Smooth muscle cell (in vitro differentiated cells): ENCODE results near the gene TMEM82. TPM values are rescaled to one million over a fixed set of nuclear protein-coding genes. Genes with fewer than 3 reads are reported as not detected.

Experiments
- DNase-seq: peaks from one replicate; lab custom pipeline; 2025; ENCODE audit not compliant: unreplicated experiment; lab: John Stamatoyannopoulos, UW
- H2AFZ ChIP-seq: fragments of 200-600 bp; sonication (generic); 2 replicates; pipeline ENCODE4 v1.6.0; 2016; ENCODE audit warnings: antibody characterized with exemption, low read depth, mild to moderate bottlenecking
- H3F3A ChIP-seq: fragments of 200-600 bp; sonication (generic); 2 replicates; pipeline ENCODE4 v1.6.0; 2017; ENCODE audit warnings: antibody characterized with exemption, low read depth
- H3K27ac ChIP-seq: fragments of 200-600 bp; sonication (generic); 2 replicates; pipeline ENCODE4 v1.5.1; 2016; ENCODE audit warnings: low read depth, mild to moderate bottlenecking
- H3K27me3 ChIP-seq: fragments of 200-600 bp; sonication (generic); 2 replicates; pipeline ENCODE4 v1.6.1; 2016; ENCODE audit warnings: low read depth, mild to moderate bottlenecking
- H3K36me3 ChIP-seq: fragments of 200-600 bp; sonication (generic); 2 replicates; pipeline ENCODE4 v1.5.1; 2016; ENCODE audit warnings: low read depth
- H3K4me1 ChIP-seq: fragments of 200-600 bp; sonication (generic); 2 replicates; pipeline ENCODE4 v1.5.1; 2016; ENCODE audit warnings: low read depth
- H3K4me2 ChIP-seq: fragments of 200-600 bp; sonication (generic); 2 replicates; pipeline ENCODE4 v1.6.0; 2016; ENCODE audit warnings: mild to moderate bottlenecking
- H3K4me3 ChIP-seq: fragments of 200-600 bp; sonication (generic); 2 replicates; pipeline ENCODE4 v1.5.1; 2016; ENCODE audit warnings: mild to moderate bottlenecking
- H3K79me2 ChIP-seq: fragments of 200-600 bp; sonication (generic); 2 replicates; pipeline ENCODE4 v1.6.0; 2016; ENCODE audit warnings: low read depth, mild to moderate bottlenecking
- H3K9ac ChIP-seq: fragments of 200-600 bp; sonication (generic); 2 replicates; pipeline ENCODE4 v1.6.0; 2016; ENCODE audit warnings: low read depth
- H3K9me3 ChIP-seq: fragments of 200-600 bp; sonication (generic); replicated peaks from 2 replicates; pipeline ENCODE4 v1.5.1; 2016; ENCODE audit warnings: low read depth
- H4K20me1 ChIP-seq: fragments of 200-600 bp; sonication (generic); 2 replicates; pipeline ENCODE4 v1.6.0; 2016; ENCODE audit warnings: low read depth
- WGBS: methylation state at CpG from one replicate; pipeline ENCODE4 v1.1.7; 2016; ENCODE audit warnings: low lambda C conversion rate; 5-methylcytosine and 5-hydroxymethylcytosine counted together
- polyA plus RNA-seq: library from polyadenylated mRNA; unstranded; fragments of >200 nt; fragmentation: Nextera tagmentation; extraction: Ambion mirVana; gene quantifications from 2 replicates; pipeline ENCODE4 v1.2.1, GENCODE V29; 2016
- total RNA-seq: library from RNA; depleted of rRNA; stranded (reverse); fragments of >200 nt; gene quantifications from 2 replicates; pipeline ENCODE4 v1.2.3, GENCODE V29; 2014
- TF ChIP-seq, protein P1 (sequence below): fragments of 200-600 bp; sonication (generic); IDR thresholded peaks from 2 replicates; pipeline ENCODE4 v1.5.1; 2017; ENCODE audit warnings: borderline replicate concordance, mild to moderate bottlenecking, antibody characterized with exemption; ENCODE audit not compliant: insufficient read depth, poor library complexity, severe bottlenecking

The TMEM82 gene
- total and polyA plus RNA-seq, 2 experiments from 2014 or later = not detected

DNA sequence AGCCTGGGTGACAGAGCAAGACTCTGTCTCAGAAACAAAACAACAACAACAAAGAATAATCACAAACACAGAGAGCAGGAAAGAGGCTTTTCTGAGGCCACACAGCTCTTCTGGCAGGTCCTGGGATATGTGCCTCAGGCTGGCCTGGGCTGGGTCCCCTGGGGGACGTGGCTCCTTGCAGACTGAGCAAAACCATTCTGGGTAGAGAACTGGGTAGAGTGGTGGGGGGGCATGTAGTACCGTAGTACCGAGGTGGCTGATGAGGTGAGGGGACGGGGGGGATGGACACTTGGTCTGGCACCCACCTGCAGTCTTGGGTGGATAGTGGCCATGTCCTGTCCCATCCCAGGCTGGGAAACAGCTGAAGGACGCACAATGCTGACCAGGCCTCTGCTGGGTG is 6.0 kb downstream of the TMEM82 start:
- no peak overlapping the region for H3K4me2 ChIP-seq
- WGBS = 86% methylated on average over 5 of the region's 5 CpGs
- no peak overlapping the region for H2AFZ ChIP-seq
- no peaks in the 10 kb centered on the region for H3K79me2 ChIP-seq
- DNase-seq = no peak
- H3K27ac ChIP-seq = no peak overlapping the region
- TF ChIP-seq, protein P1, sequence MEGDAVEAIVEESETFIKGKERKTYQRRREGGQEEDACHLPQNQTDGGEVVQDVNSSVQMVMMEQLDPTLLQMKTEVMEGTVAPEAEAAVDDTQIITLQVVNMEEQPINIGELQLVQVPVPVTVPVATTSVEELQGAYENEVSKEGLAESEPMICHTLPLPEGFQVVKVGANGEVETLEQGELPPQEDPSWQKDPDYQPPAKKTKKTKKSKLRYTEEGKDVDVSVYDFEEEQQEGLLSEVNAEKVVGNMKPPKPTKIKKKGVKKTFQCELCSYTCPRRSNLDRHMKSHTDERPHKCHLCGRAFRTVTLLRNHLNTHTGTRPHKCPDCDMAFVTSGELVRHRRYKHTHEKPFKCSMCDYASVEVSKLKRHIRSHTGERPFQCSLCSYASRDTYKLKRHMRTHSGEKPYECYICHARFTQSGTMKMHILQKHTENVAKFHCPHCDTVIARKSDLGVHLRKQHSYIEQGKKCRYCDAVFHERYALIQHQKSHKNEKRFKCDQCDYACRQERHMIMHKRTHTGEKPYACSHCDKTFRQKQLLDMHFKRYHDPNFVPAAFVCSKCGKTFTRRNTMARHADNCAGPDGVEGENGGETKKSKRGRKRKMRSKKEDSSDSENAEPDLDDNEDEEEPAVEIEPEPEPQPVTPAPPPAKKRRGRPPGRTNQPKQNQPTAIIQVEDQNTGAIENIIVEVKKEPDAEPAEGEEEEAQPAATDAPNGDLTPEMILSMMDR = no peak
- no peak overlapping the region for H3K9ac ChIP-seq
- H3K4me1 ChIP-seq = peaks cover 4% of the 10 kb centered on the region
- no peaks in the 10 kb centered on the region for H3K36me3 ChIP-seq
- no peak overlapping the region for H3K4me3 ChIP-seq
- H3K9me3 ChIP-seq = no peaks in the 10 kb centered on the region
- no peaks in the 10 kb centered on the region for H3K27me3 ChIP-seq
- no peaks in the 10 kb centered on the region for H4K20me1 ChIP-seq
- H3F3A ChIP-seq = no peaks in the 10 kb centered on the region

DNA sequence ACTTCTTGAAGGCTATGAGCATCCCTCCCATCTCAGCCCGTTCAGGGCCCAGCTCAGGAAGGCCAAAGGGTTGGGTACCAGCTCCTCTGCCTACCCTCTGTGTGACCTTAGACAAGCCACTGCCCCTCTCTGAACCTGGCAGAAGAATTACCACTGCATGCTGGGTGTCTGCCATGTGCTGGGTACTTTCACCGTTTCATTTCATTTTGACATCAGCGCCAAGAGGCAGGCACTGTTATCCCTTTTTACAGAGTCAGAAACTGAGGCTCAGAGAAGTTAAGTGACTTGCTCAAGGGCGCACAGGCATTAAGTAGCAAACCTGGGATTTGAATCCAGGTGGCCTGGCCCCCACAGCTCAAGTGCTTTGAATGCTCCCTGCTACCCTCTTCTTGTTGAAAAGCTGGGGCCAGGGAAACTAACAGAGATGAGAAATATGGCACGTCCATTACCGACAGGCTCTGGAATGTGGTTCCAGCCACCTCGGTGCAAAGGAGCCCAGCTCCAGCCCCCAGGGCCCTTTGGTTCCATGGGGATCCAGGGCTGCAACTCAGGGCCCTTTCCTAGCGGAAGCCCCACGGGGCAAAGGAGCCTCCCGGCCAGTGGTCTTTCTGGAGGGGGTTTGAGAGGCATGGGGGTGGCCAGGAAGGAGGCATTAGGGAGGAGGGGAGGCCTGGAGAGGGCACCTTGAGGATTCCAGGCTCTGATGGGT is 6.5 kb downstream of the TMEM82 start:
- no peak overlapping the region for H3K4me2 ChIP-seq
- 74% methylated on average over 10 of the region's 10 CpGs for WGBS
- DNase-seq = no peak
- peaks cover 4% of the 10 kb centered on the region for H3K4me1 ChIP-seq
- TF ChIP-seq, protein P1 = no peak
- no peaks in the 10 kb centered on the region for H3K9me3 ChIP-seq
- no peaks in the 10 kb centered on the region for H3F3A ChIP-seq
- no peak overlapping the region for H3K4me3 ChIP-seq
- no peak overlapping the region for H3K27ac ChIP-seq
- no peaks in the 10 kb centered on the region for H3K79me2 ChIP-seq
- H2AFZ ChIP-seq = no peak overlapping the region
- H3K27me3 ChIP-seq = no peaks in the 10 kb centered on the region
- H4K20me1 ChIP-seq = no peaks in the 10 kb centered on the region
- no peaks in the 10 kb centered on the region for H3K36me3 ChIP-seq
- H3K9ac ChIP-seq = no peak overlapping the region

DNA sequence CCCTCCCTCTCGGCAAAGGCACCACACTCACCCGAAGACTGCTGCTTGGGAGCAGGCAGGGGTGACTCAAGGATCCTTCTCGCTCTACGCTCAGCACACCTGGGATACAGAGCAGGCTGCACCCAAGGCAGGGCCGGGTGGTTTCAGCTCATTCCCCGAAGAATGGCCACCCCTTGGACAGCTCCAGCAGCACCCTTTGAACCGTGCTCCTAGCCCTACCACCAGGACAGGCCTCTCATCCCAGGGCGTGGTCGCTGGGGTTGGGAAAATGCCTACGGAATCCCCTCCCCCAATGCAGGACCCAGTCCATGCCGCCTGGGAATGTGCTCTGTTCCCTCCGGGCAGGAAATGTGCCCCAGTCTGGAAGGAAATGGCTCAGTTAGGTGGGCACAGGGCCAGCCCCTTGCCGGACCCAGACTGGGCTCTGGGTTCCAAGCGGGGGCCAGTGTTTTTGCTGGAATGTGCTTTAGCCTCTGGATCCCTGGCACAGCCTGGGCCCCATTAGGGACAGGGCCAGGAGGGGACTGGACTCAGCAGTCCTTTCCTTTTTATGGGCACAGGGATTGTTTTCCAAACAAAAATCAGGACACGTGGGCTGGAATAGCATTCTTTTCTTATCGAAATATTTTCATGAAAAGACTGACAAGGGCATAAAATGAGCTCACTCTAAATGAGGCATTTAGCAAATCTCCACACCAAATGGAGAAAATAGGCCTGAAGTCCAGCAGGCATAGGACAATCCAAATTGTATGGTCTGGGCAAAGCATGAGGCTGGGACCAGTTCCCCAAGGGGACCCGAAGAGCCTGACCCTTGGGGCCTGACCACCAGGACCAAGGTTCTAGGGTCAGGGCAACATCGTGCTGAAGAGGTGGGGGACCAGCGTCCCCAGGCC is 7.3 kb downstream of the TMEM82 start:
- no peaks in the 10 kb centered on the region for H3K36me3 ChIP-seq
- no peak overlapping the region for H3K4me3 ChIP-seq
- H3K4me1 ChIP-seq = peaks cover 4% of the 10 kb centered on the region
- H3K27me3 ChIP-seq = no peaks in the 10 kb centered on the region
- H4K20me1 ChIP-seq = no peaks in the 10 kb centered on the region
- no peak overlapping the region for H3K27ac ChIP-seq
- no peaks in the 10 kb centered on the region for H3K79me2 ChIP-seq
- no peaks in the 10 kb centered on the region for H3K9me3 ChIP-seq
- no peaks in the 10 kb centered on the region for H3F3A ChIP-seq
- no peak for DNase-seq
- no peak overlapping the region for H3K9ac ChIP-seq
- peak overlapping the region; percentile 27 for H3K4me2 ChIP-seq
- WGBS = 68% methylated on average over 19 of the region's 19 CpGs
- TF ChIP-seq, protein P1 = no peak
- no peak overlapping the region for H2AFZ ChIP-seq
